ENCODE results near the gene GPR155.
"Not testable (repeated sequence)": the region's sequence is repeated elsewhere in the genome, so short reads cannot be mapped to it uniquely, and the experiment has no call there.

GPR155 gene

DNA sequence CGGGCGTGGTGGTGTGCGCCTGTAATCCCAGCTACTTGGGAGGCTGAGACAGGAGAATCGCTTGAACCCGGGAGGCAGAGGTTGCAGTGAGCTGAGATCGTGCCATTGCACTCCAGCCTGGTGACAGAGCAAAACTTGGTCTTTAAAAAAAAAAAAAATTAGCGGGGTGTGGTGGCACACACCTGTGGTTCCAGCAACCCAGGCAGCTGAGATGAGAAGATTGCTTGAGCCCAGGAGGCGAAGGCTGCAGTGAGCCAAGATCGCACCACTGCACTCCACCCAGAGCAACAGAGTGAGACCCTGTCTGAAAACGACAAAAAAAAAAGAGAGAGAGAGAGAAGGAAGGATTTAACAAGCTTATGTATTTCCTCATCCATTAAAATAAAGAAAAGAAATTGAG lies 2.7 kb upstream of the GPR155 start:
- not testable (repeated sequence) for DNase-seq

DNA sequence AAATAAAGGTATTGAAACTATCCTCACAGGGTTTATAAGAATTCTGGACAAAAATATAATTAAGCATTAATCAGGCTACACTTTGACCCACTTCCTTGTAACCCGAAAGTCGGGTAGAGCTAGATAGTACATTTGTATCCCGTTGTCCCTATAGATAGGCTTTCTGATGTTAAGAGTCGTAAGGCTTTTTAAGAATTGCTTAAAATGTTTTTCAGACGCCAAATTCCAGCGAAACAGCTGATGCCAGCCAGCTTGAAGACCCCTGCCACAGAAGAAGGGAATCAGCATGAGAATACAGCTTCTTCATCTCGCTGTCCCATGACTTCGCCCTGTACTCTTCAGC lies 962 bp upstream of the GPR155 start:
- DNase-seq: no peak

DNA sequence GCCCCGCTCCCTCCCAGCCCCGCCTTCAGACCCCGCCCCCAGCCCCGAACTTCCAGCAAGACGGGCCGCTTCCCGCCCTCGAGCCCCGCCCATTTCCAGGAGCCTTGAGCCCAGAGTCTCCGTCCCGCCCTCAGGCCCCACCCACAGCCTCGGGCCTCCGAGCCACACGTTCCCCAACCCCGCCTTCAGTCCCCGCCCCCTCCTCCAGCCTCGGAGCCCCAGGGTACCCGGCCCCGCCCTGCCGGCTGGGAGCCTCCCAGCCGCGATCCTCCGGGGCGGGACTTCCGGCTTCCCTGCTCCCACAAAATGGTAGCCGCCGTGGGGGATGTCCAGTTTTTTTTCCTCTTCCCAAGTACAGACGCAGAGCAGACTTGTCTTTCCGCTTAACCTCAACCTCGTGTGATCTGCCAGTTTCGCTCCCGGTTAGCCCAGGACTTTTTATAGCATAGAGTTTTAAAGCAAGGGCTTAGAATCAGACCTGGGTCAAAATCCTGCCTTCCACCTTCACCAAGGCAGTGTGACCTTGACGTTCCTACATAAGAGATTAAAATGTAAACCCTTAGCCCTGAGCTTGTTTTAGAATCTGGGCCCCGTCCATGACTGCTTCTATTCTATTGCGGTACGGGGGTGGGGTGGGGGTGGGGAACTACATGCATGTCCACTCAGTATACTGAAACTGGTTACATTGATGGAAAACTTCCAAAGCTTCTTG lies 435 bp upstream of the GPR155 start:
- DNase-seq: peak; percentile 97

DNA sequence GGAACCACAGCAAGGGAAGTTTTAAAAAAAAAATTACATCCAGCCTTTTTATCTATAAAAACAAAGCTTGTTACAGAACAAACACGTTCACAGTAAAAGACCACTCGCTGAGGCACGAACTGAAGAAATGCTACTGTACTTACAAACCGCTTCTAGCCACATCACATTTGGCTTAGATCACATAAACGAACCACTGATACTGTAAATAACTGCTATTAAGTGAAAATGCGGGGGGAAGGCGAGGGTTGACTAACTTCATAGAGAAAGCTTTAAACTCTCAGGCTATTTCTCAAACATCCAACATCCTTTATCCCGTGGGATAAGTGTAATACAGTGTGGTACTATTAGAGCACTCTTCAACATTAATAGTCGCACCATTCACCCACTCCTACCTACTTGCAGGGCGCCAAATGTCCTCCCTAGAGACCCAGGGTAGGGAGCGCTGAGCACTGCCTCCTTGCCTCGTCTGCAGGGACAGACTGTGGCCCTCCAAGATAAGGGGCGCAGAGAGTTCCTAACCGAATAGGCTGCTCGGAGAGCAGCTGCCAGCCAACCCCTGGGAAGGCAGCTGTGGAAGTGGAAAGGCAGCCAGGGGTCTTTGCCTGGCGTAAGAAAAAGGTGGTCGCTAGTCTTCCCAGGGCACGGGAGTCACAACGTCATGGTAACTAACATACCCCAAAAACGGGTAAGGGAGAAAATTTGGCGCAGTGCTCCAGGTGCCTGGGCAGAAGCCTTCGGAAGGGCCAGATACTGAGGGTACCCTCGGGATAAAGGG lies 854 bp downstream of the GPR155 start:
- DNase-seq: peak; percentile 41

DNA sequence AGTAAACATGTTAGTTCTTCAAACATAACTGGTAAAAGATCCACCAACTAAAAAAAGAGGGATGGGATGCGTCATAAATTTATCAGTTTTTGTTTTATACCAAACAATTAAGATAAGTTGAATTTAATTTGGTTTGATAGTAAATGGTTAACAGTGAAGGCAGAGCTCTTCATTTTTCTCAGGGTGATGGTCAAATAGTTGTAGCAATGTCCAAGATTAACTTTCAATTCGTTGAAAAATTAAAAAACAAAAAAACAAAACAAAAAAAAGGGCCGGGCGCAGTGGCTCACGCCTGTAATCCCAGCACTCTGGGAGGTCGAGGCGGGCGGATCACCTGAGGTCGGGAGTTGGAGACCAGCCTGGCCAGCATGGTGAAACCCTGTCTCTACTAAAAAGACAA lies 1.8 kb downstream of the GPR155 start:
- DNase-seq: not testable (repeated sequence)

DNA sequence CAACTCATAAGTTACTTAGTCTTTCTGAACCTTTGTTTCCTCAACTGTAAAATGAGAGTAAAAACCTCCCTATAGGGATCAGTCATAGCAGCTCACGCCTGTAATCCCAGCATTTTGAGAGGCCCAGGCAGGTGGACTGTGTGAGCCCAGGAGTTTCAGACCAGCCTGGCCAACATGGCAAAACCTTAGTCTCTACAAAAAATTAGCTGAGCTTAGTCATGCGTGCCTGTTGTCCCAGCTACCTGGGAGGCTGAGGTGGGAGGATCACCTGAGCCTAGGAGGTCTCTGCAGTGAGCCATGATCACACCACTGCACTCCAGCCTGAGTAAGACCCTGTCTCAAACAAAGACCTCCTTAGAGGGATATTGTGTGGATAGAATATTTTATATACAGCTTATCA lies 2.3 kb downstream of the GPR155 start:
- no peak for DNase-seq

DNA sequence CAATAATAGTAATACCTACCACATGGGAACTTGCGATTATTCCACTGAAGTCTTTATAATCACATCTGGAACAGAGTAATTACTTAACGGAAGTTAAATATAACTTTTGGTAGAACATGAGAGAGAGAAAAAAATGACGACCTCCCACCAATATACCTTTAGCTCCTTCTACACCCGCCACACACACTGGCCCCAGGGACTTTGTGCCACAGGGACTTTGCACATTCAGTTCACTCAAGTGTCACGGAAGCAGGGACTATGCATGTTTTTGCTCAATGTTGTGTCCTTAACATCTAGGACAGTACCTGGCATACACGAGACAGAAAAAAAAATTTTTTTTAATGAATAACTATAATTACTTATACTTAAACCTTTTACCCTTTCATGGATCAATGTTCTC lies 4.0 kb downstream of the GPR155 start:
- DNase-seq: no peak

DNA sequence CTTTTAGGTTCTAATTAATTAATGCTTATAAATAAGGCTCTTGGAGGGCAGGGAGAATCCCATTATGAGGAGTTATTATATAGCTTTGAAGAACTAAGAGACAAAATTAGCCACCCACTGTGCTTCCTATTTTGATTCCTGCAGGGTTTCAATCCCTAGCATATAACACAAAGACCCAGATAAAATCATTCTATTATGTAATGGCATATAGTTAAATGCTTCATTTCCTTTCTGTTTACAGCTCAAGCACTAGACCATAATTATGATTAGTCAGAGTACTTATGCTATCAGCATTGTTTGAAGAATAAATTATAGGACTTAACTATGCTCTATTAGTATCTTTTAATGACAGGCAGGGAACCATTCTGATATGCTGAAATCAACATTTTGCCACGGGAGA lies 9.1 kb downstream of the GPR155 start:
- no peak for DNase-seq

DNA sequence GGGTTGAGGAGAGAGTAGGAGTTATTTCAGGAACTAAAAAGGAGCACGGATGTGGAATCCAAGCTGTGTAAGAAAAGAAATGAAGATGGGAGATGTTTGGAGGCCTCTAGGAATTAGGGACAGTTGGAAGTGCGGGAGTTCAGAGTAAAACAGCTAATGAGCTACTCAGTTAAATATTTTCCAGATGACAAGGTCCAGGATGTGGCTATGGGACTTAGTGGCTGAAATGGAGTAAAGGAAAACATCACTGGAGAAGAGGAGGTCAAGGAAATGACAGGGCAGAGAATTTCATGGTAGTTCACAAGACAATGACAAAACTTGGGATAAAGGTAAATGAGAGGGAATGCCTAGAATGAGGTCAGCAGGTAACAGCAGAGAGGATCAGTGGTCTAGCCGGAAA lies 13.0 kb downstream of the GPR155 start:
- DNase-seq: no peak

DNA sequence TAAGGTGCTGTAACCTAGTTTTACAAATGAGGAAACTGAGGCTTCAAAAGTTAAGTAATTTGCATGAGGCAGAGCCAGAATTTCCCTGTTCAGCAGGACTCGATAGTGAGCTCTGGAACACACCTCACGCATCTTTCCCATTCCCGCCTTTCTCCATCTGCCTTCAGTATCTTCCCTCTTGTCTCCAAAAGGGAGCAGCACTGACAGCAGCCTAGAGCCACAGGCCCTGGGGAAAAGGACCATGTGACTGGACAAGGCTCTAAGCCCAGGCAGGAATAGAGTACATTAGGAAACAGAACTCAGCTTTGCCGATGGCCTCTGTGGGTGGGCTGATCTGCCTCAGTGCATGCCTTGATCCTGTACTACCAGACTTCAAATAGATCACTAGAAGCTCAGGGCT lies 21.5 kb downstream of the GPR155 start:
- DNase-seq: peak; percentile 1

DNA sequence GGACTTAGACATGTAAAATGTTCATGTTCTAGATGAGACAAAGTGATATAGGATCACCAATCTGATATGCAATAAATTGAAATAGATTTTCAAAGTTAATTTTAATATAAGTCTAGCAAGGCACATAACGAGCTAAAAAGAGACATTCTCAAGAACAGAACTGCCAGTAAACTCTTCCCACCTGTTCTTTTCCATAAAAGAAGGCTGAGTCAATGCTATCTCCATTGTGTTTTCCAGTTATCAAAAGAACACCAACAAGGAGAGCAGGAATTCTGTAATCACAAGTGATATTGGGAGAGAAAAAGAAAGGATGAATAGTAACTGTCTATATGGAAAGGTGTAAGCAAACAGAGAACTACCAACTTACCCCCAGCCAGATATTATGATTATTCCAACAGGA lies 25.6 kb downstream of the GPR155 start:
- no peak for DNase-seq

DNA sequence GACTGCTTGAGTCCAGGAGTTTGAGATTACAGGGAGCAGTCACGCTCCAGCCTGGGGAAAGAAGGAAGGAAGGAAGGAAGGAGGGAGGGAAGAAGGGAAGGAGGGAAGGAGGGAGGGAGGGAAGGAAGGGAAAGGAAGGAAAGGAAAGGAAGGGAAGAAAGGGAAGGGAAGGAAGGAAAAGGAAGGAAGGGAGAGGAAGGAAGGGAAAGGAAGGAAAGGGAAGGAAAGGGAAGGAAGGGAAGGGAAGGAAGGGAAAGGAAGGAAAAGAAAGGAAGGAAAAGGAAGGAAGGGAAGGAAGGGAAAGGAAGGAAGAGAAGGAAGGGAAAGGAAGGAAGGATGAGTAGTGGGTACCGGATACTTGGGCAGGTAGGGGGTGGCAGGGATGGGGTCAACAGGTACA lies 32.3 kb downstream of the GPR155 start:
- no peak for DNase-seq

DNA sequence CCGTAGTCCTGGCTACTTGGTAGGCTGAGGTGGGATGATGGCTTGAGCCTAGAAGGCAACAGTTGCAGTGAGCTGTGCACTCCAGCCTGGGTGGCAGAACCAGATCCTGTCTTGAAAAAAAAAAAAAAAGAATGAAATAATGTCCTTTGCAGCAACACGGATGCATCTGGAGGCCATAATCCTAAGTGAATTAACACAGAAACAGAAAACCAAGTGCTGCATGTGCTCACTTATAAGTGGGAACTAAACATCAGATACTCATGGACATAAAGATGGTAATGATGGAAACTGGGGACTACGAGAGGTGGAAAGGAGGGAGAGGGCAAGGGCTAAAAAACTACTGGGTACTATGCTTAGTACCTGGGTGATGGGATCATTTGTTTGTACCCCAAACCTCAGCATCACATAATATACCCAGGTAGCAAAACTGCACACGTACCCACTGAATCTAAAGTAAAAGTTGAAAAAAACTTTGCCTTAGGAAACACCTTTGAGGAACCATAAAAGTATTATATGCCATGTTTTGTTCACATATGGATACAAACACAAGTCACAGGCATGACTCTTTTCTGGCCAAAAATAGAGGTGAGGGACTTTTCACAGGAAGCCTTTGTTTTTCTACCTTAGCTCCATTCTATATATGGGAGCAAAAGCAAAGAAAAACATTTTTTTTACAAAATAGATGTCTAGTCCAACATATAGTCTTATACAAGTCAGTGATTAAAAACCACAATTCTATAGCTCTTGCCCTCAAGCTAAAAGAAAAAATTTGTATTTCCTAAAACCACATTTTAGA lies 36.6 kb downstream of the GPR155 start:
- no peak for DNase-seq

DNA sequence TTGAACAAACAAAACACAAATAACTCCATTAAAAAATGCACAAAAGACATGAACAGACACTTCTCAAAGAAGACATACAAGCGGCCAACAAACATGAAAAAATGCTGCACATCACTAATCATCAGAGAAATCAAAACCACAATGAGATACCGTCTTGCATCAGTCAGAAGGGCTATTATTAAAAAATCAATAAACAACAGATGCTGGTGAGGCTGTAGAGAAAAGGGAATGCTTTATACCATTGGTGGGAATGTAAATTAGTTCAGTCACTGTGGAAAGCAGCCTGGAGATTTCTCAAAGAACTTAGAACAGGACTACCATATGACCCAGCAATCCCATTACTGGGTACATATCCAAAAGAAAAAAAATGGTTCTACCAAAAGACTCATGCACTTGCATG lies 37.8 kb downstream of the GPR155 start:
- no peak for DNase-seq

DNA sequence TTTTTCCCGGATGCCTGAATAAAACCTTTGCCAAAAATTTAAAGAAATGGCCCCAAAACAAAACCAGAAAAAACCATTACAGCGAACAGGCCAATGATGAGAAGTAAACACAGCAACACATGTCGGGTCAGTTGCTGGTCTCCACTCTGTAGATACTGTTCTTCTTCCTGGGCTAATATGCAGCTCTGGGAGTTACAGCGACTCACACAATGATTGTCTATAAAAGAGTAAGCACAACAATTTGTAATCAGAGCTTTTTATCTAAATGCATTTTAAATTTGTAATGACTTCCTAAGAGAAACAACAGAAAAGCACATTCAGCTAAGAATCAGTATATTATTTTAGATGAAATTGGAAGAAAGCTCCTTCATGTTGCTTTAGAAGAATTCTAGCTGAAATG lies 40.3 kb downstream of the GPR155 start:
- no peak for DNase-seq

DNA sequence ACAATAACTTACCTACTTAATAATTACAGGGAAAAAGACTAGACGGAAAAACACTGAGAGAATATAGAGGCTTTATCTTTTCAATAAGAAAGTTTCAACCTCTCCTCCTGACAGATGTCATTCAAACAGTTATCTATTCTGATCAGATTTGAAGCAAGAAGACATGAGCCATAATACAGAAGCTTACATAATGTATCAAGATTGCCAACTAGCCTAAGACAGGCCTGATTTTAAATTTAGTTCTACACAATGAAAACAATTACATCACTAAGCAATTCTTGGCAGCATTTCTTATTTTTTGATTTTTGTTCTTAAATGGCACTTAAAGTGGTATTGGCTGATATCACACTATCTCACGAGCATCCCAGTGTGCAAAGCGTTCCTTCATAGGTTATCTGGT lies 41.6 kb downstream of the GPR155 start:
- no peak for DNase-seq

DNA sequence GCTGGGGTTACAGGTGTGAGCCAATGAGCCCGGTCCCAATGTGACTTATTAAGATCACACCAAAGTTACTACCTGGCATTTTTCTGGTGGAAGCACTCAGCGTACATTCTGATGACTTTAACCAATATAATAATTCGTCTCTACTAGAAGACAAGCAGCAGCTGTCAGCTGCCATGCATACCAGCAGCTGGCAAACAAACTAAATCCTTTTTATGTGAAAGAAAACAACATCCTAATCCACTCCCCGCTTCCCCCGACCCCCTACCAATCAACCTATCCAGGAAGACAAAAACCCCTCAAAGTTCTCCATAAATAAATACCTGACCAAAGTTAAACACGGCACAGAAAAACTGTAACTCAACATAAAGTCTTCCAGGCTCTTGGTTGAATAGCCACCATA lies 42.1 kb downstream of the GPR155 start:
- no peak for DNase-seq

DNA sequence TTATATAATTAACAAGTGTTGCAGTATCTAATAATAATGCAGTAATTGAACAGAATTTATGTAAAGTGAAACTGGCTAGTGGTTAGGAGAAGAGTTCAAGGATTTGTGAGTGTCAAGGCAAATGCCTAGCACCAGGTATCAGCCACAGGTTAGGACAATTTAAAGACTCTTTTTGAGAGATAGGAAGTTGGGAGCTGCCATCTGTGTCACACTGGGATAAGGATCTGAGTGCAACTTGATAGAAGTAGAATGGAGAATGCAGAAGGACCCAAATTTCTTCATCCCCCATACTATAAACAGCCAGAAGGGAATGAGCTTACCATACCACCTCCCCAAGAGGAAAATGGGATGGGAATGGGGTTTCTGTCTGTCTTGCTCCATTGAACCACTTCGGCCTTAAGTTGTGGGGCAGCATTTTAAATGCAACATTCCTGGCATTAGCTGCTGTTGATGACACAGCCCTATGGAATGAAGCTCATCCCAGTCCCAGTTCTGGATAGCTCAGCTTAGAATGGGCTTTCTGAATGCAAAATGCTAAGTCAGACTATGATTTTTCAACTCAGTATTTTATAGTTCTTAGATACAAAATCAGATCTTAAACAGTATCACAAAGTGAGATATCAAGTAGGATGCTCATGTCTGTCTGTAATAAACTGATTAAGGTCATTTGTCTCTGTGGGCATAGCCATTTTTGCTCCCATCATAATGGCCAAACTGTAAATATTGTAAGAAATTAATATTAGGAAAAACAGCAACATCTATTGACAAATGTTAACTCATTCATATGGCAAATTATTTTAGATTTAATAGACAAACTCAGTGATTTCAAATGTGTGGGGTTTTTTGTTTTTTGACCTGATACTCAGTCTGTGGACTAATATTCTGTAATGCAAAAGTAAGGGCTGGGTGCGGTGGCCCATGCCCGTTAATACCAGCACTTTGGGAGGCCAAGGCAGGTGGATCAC lies 44.0 kb downstream of the GPR155 start:
- no peak for DNase-seq

DNA sequence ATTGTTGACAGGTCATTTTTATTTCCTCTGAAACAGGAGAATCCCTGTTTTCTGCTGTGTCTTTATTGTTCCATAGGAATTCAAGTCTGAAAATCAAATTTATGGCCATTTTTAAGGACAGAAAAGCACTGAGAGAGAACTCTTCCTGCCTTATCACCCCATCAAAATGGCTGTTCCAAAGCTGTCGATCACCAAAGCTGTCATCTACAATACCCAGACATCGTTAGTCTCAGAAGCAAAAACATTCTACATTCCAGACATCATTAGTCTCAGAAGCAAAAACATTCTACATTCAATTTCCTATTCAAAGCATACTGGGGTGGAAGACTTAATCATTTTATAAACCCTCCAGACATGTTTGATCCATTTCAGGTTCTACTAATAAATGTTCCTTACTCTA lies 46.9 kb downstream of the GPR155 start:
- no peak for DNase-seq

DNA sequence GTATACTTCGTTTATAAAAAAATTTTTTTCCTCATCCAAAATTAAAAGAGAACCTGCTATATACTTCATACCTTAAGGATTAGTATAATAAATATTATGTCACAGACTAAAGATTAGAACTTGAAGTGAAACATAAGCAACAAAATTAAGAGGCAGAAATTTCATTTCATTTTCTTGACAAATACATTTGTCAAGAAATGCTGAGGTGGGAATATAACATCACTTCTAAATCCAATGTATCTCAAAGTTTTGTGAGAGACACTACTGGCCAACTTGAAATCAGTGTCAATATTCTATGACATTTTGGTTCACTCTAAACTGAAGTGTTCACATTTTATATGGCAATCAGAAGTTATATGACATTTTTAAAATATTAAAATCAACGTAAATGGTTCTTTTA lies 47.5 kb downstream of the GPR155 start:
- DNase-seq: no peak

DNA sequence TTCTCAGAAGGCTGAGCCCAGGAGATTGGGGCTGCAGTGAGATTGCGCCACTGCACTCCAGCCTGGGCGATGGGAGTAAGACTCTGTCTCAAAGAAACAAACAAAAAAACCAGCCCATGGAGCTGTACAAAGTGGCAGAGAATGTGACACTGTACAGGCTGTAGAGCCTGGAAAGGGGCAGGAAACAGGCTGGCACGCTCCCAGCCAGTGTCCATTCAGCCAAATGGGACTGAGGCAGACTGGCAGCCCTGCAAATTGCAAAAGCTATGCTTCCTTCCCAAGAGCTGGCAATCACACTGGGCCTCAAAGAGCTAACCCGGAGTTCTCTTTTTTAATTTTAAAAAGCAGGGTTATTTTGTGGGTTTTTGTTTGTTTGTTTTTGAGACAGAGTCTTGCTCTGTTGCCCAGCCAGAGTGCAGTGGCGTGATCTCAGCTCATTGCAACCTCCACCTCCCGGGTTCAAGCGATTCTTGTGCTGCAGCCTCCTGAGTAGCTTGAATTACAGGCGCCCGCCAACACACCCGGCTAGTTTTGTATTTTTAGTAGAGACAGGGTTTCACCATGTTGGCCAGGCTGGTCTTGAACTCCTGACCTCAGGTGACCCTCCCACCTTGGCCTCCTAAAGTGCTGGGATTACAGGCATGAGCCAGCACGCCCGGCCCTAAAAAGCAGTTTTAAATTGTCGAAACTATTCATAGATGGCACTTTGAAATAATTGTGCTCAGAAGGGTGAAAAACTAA lies 48.5 kb downstream of the GPR155 start:
- DNase-seq: peak; percentile 92

DNA sequence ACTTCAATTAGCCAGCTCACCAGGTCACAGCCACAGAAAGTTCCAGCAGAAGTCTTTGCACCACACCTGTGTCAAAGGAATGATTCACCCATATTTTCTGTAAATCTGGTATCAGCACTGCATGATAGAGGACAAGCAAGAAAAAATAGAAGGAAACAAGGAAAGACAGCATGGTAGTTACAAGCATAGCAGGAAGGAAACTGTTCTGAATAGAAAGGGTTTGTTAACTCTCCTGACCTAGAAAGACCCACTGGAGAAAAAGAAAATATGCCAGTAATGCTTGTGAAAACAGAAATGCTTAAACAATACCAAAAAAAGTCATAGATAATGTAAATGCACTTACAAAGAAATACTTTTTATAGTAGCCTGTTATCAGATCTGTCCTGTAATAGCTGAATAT lies 50.5 kb downstream of the GPR155 start:
- DNase-seq: no peak
